HG03520 (cell line): Measurements from ENCODE around the gene PLPP4.

Experiments
- ATAC-seq: cut with Tn5 transposase; IDR thresholded peaks from one replicate; pipeline ENCODE4 v1.9.1; 2021; ENCODE audit warnings: mild to moderate bottlenecking, moderate library complexity; ENCODE audit not compliant: unreplicated experiment

Gene PLPP4

DNA sequence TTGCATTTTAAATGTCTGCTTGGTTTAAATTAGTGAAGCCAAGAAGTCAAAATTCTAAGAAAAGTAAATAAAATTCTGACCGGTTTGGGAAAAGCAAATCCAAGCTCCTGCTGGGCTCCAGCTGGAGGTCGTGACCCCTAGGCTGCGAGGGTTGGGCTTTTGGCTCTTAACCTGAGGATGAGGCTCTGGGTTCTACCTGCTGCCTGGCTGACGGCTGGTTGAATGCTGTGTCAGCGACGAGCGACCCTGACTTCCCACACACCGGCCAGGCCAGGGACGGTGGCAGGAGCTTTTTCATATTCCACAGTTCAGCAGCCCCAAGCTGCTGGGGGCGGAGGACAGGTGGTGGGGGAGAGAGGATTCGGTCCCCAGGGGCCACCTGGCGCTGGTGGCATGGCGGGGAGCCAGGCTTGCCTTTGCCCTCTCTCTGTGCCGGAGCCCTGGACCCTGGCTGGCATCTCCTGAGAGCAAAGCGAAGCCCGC is 843 bp upstream of the PLPP4 start:
- no peak for ATAC-seq

- ATAC-seq: no peak
Observed at GRCh38 chr10:120457431-120458172, 575 bp downstream of the PLPP4 start.

DNA sequence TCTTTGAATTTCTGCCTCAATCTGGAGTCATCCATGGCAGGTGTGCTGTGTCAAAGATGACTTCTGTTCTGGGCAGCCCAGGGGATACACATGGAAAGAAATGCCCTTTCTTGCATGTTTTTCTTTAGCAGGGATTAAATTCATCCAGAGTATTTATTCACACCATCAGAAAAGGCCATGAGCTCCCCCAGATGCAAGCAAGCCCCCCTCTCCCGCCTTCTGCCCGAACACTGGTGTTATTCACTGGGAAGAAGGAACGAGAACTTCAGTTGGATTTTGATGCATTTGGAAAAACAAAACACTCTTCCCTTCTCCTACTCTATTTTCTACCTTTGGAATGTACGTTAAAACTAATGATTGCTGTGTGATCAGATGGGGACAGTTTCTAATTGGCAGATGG is 1.4 kb downstream of the PLPP4 start:
- ATAC-seq: no peak

- ATAC-seq: no peak
Observed at GRCh38 chr10:120459185-120459584, 2.2 kb downstream of the PLPP4 start.

DNA sequence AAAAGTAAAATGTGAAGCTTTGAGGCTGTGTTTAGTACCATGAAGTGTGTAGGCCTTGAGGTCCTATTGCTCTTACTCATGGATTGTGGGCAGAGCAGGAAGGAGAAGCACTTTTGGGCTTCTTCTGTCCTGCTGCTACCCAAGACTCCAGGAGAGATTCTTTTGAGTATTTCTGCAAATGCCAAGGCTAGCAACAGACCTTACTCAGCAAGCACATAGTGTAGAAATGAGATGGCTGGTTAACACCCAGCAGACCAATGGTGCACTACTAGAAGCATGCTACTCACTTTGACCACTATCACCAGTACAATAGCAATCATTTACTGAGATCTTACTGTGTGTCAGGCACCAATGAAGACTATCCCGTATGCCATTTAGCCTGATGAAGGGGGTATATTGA is 3.2 kb downstream of the PLPP4 start:
- ATAC-seq: no peak

DNA sequence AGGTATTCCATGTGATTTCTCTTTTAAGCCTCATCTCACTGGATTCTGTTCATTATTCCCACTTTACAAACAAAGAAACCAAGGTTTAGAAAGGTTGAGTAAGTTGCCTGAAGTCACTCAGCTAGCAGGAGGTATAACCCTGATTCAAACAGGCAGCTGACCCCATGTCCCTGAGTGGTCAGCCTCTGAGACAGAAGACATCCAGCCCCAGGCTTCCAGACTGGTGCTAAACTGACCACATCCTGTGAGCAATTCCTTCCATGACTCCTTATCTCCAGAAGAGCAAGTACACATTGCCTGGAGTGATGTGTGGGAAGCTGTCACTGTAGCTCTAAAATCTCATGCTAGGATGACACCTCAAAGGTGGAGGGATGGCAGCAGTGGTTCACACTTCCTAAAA is 3.7 kb downstream of the PLPP4 start:
- no peak for ATAC-seq

DNA sequence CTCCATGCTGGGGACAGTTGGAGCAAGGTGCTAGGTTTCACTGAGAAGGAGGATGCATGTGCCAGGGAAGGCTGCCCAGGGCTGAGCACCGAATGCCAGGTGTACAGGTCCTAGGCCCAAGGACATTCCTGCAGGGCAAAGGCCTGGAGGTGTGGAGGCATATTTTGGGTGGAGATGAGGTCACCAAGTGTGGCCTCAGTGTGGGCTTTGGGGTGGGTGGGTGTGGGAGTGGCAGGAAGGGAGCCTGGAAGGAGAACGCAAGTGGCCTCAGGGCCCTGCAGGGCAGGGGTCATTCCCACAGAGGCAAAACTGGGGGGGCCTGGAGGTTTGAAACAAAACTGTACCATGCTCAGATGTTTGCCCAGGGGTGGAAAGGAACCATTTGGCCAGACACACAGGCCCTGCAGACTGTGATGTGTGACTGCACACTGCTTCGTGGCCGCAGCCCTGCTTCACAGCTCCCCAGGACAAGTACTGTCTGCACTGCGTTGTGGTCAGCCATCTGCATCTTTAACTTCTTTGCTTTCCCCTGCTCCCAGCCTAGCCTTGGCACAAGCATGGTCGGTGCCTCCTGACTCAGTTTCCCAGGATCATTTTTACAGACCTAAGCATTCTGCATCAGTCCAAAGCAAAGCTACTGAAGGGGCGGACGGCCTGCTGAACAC is 5.1 kb downstream of the PLPP4 start:
- no peak for ATAC-seq

DNA sequence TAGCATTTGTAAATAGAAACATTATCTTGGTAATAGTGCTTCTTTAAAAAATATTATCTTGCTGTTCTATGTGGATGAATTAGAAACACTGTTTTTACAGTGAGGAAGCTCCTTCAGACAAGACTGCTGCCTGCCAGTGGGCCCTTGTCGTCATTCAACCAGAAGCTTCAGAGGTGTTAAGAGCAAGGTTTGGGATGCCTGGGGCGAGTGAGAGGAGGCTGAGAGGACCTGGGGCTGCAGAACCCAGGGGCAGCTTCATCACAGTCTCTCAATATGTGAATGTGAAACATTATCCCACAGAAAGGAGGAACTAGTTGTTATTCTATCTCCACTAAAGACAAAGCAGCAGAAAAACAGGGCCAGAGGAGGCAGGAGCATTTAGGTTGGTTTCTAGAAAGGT is 8.1 kb downstream of the PLPP4 start:
- ATAC-seq: no peak

DNA sequence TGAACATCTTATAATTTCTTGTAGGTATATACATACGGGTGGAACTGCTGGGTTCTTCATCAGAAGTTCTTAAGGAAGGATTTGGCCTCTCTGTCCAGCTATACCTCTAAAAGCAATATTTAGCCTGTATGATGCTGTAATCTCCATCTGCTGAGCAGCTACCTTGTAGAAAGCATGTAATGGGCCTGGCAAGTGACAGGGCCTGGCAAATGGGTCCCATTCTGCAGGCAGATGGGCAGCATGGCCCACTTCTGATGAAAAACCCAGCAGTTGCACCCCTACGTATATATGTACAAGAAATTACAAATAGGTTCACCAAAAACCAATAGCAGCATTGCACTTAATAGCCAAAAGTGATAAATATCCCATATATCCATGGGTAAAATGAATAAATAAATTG is 9.0 kb downstream of the PLPP4 start:
- no peak for ATAC-seq

- peak; percentile 77 for ATAC-seq
Observed at GRCh38 chr10:120473593-120473992, 16.6 kb downstream of the PLPP4 start.

DNA sequence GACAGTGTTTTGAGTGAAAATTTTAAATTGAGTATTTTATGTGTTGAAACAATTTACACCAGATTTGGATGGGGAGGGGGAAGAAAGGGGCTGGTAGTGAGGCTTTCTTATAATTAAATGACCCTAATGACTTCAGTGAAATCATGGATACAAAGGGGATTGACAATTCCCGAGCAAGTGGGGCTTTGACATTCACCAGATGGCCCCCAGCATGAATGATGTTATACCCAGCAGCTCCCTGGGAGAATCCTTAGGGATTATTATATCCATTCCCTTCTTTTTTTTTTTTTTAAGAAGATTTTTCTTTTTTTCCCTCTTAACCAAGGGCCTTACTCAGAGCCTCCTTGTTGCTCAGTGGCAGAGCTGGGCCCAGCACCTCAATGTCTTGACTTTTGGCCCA is 17.9 kb downstream of the PLPP4 start:
- no peak for ATAC-seq

DNA sequence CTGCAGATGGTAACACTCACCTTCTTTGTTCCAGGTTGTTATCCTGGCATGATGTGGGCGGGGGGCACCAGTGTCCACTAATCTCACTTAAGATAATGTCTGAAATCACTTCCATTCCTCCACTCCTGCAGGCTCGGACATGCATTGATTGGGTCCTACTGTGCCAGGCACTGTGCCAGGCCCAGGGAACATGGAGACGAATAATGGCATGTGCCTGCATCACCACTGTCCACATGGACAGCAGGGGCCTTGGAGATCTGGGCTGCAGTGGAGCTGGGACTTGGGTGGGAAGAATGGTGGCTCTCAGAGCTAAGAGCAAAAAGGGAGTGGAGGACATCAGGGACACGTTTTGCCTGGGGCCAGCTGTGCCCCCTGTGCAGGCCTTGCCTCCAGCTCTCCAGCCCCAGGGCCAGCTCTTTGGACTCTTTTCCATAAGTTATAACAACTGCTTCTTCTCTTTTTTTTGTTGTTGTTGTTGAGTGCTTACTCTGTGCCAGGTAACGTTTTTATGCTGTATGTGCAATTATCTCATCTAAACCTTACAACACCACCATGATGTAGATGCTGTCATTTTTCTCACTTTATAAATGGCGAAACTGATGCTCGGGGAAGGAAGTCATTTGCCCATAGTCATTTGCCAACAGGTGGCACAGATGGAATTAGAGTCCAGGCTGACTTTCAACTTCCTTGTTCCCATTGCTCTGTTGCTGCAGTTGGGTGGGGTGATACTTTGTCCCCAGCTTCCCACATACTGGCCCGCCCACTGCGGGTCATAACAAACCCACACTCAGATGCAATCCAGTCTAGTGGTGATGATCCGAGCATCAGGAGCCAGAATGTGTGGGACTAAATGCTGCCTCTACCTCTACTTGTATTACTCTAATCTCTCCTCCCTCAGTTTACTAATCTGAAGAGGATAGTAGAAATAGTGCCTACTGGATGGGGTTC is 19.1 kb downstream of the PLPP4 start:
- ATAC-seq: no peak

DNA sequence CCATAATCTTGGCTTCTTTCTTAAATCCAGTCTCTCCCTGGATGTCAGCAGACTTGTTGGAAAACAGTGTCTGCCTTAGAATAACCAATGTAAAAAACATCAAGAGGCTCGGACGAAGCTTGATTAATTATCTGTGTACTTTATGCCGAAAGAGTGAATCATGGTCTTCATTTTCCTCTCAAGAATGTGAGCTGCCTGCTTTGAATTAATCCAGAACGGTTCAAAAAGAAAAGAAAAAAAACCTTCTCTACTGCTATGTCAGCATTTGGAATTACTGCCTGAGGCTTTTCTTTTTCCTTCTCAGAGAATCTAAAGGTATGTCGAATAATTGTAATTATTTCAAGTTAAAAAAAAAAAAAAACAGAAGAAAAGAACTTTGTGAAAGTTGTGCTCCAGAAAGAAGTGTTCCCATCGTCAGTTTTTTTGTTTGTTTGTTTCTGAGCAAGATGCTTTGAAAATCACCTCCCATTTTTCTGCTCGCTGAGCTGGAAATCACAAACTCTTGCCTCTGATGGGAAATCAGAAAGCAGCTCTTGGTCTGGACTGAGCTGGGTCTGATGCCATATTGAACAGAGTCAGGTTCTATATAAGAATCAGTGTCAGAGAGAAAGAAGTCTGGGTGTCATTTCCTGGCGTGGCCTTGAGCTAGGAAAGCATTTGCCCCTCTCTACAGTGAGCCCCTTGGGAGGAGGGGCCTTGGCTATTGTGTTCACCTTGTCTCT is 20.2 kb downstream of the PLPP4 start:
- no peak for ATAC-seq

GRCh38 chr10:120477743-120478141 is 20.7 kb downstream of the PLPP4 start:
- ATAC-seq: no peak

GRCh38 chr10:120478386-120478785 is 21.4 kb downstream of the PLPP4 start:
- ATAC-seq: no peak

GRCh38 chr10:120479506-120479905 is 22.5 kb downstream of the PLPP4 start:
- ATAC-seq: no peak

- ATAC-seq: no peak
Observed at GRCh38 chr10:120480065-120480600, 23.1 kb downstream of the PLPP4 start.

- ATAC-seq: no peak
Observed at GRCh38 chr10:120480848-120481247, 23.8 kb downstream of the PLPP4 start.

- no peak for ATAC-seq
Observed at GRCh38 chr10:120483006-120483405, 26.0 kb downstream of the PLPP4 start.

GRCh38 chr10:120483651-120484301 is 26.7 kb downstream of the PLPP4 start:
- ATAC-seq: no peak
